Measurements from ENCODE around the gene RBM19.

Gene RBM19

GRCh38 chr12:113924341-113924740, 41.8 kb downstream of the RBM19 start:
- CTCF ChIA-PET: no interaction called here
- POLR2A ChIA-PET (ENCODE audit: low non-redundant PET): no interaction called here

DNA sequence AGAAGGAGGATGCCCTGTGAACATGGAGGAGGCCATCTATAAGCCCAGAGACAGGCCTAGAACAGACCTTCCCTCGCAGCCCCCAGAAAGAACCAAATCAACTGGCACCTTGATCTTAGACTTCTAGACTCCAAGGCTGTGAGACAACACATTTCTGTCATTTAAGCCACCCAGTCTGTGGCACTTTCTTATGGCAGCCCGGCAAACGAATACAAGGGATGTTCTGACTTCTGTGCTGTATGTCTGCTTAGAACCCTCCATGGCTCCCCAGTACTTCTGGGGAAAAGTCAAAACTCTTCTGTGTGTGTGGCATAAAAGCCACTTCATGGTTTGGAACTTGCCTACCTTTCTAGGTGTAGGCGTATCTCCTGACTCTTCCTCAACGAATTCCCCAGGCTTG, 42.9 kb downstream of the RBM19 start:
- POLR2A ChIA-PET (ENCODE audit: low non-redundant PET): no interaction called here
- DNase-seq (ENCODE audit: low spot score): no peak
- CTCF ChIA-PET: interaction anchor here (1.0 kb wide), 1 partner anchor 11 kb away, joined by 3 read pairs; no protein-coding TSS in a partner anchor
- TF ChIP-seq CTCF (conservative IDR thresholded peaks at IDR 0.05; ENCODE audit: low read depth): no peak
- no peak overlapping the region for H3K27ac ChIP-seq

More at GRCh38 chr12:113924341-113924740, 41.8 kb downstream of the RBM19 start:
- TF ChIP-seq CTCF (conservative IDR thresholded peaks at IDR 0.05; ENCODE audit: low read depth): no peak
- H3K27ac ChIP-seq: no peak overlapping the region
- DNase-seq (ENCODE audit: low spot score): no peak

- TF ChIP-seq CTCF (conservative IDR thresholded peaks at IDR 0.05; ENCODE audit: low read depth): no peak
- no peak for DNase-seq (ENCODE audit: low spot score)
- no peak overlapping the region for H3K27ac ChIP-seq
- CTCF ChIA-PET: no interaction called here
- POLR2A ChIA-PET (ENCODE audit: low non-redundant PET): no interaction called here
Measured at GRCh38 chr12:113921430-113921829, 44.7 kb downstream of the RBM19 start.

- ChIA-PET CTCF (no interaction called here), POLR2A (ENCODE audit: low non-redundant PET) (no interaction called here)
- TF ChIP-seq CTCF (conservative IDR thresholded peaks at IDR 0.05; ENCODE audit: low read depth): no peak
- no peak for DNase-seq (ENCODE audit: low spot score)
- H3K27ac ChIP-seq: no peak overlapping the region
Measured at GRCh38 chr12:113919791-113920190, 46.3 kb downstream of the RBM19 start.

DNA sequence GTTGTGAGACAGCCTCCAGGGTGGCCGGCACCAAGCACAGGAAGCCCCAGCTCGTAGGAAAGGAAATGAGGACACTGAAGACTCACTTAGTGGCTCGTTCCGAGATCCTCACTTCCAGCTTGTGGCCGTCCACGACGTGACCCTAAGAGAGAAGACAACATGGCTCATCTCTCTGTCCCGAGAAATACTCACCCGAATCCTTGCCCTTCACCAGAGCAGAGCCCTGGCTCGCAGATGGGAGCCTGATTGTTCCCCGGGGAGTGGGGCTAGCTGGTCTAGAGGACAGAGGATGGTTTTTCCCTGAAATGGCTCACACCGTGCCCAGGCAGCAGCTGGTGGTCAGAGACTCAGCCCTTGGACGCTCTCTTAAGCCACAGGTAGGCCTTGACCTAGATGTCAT, 47.8 kb downstream of the RBM19 start:
- ChIA-PET POLR2A (ENCODE audit: low non-redundant PET) (no interaction called here), CTCF (interaction anchor here (0.9 kb wide), 1 partner anchor 457 kb away, joined by 4 read pairs; no protein-coding TSS in a partner anchor)
- no peak for TF ChIP-seq CTCF (conservative IDR thresholded peaks at IDR 0.05; ENCODE audit: low read depth)
- H3K27ac ChIP-seq: no peak overlapping the region
- no peak for DNase-seq (ENCODE audit: low spot score)

DNA sequence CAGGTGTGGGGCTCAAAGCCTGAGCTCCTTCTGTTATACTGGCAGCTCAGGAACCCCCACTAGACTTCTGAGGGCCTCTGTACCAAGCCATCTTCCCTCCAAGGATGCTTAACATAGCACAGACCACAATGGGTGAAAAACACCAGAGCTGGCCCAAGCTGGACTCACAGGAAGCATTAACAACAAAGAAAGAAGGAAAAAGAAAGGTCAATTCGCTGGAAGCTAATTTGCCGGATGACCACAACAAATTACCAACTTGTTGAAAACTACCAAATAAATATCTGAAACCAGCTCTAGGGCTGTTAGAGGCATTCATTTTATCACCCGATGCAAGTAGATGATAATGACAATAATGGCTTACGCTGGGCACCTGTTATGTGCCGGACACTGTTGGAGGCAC, 48.7 kb downstream of the RBM19 start:
- DNase-seq (ENCODE audit: low spot score): no peak
- no peak overlapping the region for H3K27ac ChIP-seq
- CTCF ChIA-PET: interaction anchor here (0.9 kb wide), 1 partner anchor 456 kb away, joined by 4 read pairs; no protein-coding TSS in a partner anchor
- no peak for TF ChIP-seq CTCF (conservative IDR thresholded peaks at IDR 0.05; ENCODE audit: low read depth)
- POLR2A ChIA-PET (ENCODE audit: low non-redundant PET): no interaction called here

GRCh38 chr12:113914806-113915205, 51.3 kb downstream of the RBM19 start:
- no peak overlapping the region for H3K27ac ChIP-seq
- DNase-seq (ENCODE audit: low spot score): no peak
- ChIA-PET CTCF (no interaction called here), POLR2A (ENCODE audit: low non-redundant PET) (no interaction called here)
- no peak for TF ChIP-seq CTCF (conservative IDR thresholded peaks at IDR 0.05; ENCODE audit: low read depth)
